SK-N-SH treated with all-trans-retinoic acid at 6 μM for 48 hours (cell line): Measurements from ENCODE around the gene SLC30A9.

ENCODE experiments used
- ATAC-seq: fragments of 200-7000 bp; cut with Tn5 transposase; 3 replicates; pipeline ENCODE4 v1.9.1; 2020; ENCODE audit warnings: mild to moderate bottlenecking, moderate library complexity
- ARNTL ChIP-seq: fragments of 450-650 bp; formaldehyde crosslinking; IDR thresholded peaks from 2 replicates; pipeline ENCODE4 v1.5.0; 2020; ENCODE audit warnings: low read depth, mild to moderate bottlenecking, moderate library complexity, borderline replicate concordance
- BACH2 ChIP-seq: fragments of 250-450 bp; sonication (Bioruptor Pico); IDR thresholded peaks from 2 replicates; pipeline ENCODE4 v1.9.0; 2021; ENCODE audit warnings: mild to moderate bottlenecking, borderline replicate concordance
- CSDC2 ChIP-seq: fragments of 250-450 bp; sonication (Bioruptor Pico); IDR thresholded peaks from 2 replicates; pipeline ENCODE4 v1.5.0; 2020; ENCODE audit warnings: mild to moderate bottlenecking, moderate library complexity
- ESRRG ChIP-seq: fragments of 250-450 bp; sonication (Bioruptor Pico); IDR thresholded peaks from 2 replicates; pipeline ENCODE4 v1.6.1; 2021; ENCODE audit warnings: mild to moderate bottlenecking
- GLIS3 ChIP-seq: fragments of 250-450 bp; sonication (Bioruptor Pico); IDR thresholded peaks from 2 replicates; pipeline ENCODE4 v1.5.0; 2020; ENCODE audit warnings: mild to moderate bottlenecking, moderate library complexity
- ISL1 ChIP-seq: fragments of 250-450 bp; sonication (Bioruptor Pico); IDR thresholded peaks from 2 replicates; pipeline ENCODE4 v2.1.2; 2022; ENCODE audit warnings: mild to moderate bottlenecking, moderate library complexity
- OSR1 ChIP-seq: fragments of 250-450 bp; sonication (Bioruptor Pico); IDR thresholded peaks from 2 replicates; pipeline ENCODE4 v1.8.0; 2022; ENCODE audit warnings: moderate library complexity, mild to moderate bottlenecking, inconsistent platforms
- PPARA ChIP-seq: fragments of 250-450 bp; sonication (Bioruptor Pico); IDR thresholded peaks from 2 replicates; pipeline ENCODE4 v1.5.0; 2020; ENCODE audit warnings: mild to moderate bottlenecking, borderline replicate concordance
- RARB ChIP-seq: fragments of 250-450 bp; sonication (Bioruptor Pico); IDR thresholded peaks from 2 replicates; pipeline ENCODE4 v1.8.0; 2021; ENCODE audit warnings: mild to moderate bottlenecking, moderate library complexity
- SNAI2 ChIP-seq: fragments of 250-450 bp; sonication (Bioruptor Pico); IDR thresholded peaks from 2 replicates; pipeline ENCODE4 v1.5.0; 2020; ENCODE audit warnings: mild to moderate bottlenecking, moderate library complexity
- TCF4 ChIP-seq: fragments of 250-450 bp; sonication (Bioruptor Pico); IDR thresholded peaks from 2 replicates; pipeline ENCODE4 v1.8.0; 2021; ENCODE audit warnings: mild to moderate bottlenecking, moderate library complexity, borderline replicate concordance
- TOX ChIP-seq: fragments of 250-450 bp; sonication (Bioruptor Pico); IDR thresholded peaks from 2 replicates; pipeline ENCODE4 v1.8.0; 2021; ENCODE audit warnings: mild to moderate bottlenecking, moderate library complexity, borderline replicate concordance
- ZC3H10 ChIP-seq: fragments of 250-450 bp; sonication (Bioruptor Pico); IDR thresholded peaks from 2 replicates; pipeline ENCODE4 v1.5.1; 2021; ENCODE audit warnings: mild to moderate bottlenecking, moderate library complexity
- ZFP3 ChIP-seq: fragments of 250-450 bp; sonication (Bioruptor Pico); IDR thresholded peaks from 2 replicates; pipeline ENCODE4 v1.5.0; 2020; ENCODE audit warnings: mild to moderate bottlenecking, moderate library complexity
- ZFP30 ChIP-seq: fragments of 450-650 bp; formaldehyde crosslinking; IDR thresholded peaks from 2 replicates; pipeline ENCODE4 v1.5.0; 2022; ENCODE audit warnings: mild to moderate bottlenecking, moderate library complexity
- ZNF565 ChIP-seq: fragments of 450-650 bp; formaldehyde crosslinking; conservative IDR thresholded peaks from 2 replicates; pipeline ENCODE4 v1.5.0; 2020; ENCODE audit warnings: low read depth, mild to moderate bottlenecking, moderate library complexity
- ZNF70 ChIP-seq: fragments of 450-650 bp; formaldehyde crosslinking; IDR thresholded peaks from 2 replicates; pipeline ENCODE4 v1.5.0; 2020; ENCODE audit warnings: mild to moderate bottlenecking, moderate library complexity
- ZNF8 ChIP-seq: fragments of 450-650 bp; formaldehyde crosslinking; IDR thresholded peaks from 2 replicates; pipeline ENCODE4 v1.5.0; 2020; ENCODE audit warnings: mild to moderate bottlenecking, moderate library complexity
- TF ChIP-seq, protein P1 (sequence below): fragments of 250-450 bp; sonication (Bioruptor Pico); IDR thresholded peaks from 2 replicates; pipeline ENCODE4 v1.8.0; 2020; ENCODE audit warnings: mild to moderate bottlenecking, moderate library complexity, borderline replicate concordance
- TF ChIP-seq, protein P2 (sequence below): fragments of 250-450 bp; sonication (Bioruptor Pico); IDR thresholded peaks from 2 replicates; pipeline ENCODE4 v1.5.1; 2020; ENCODE audit warnings: low read depth, mild to moderate bottlenecking, moderate library complexity
- TF ChIP-seq, protein P3 (sequence below): fragments of 250-450 bp; sonication (Bioruptor Pico); IDR thresholded peaks from 2 replicates; pipeline ENCODE4 v1.5.1; 2021; ENCODE audit warnings: mild to moderate bottlenecking, moderate library complexity
- TF ChIP-seq, protein P4 (sequence below): fragments of 250-450 bp; sonication (Bioruptor Pico); IDR thresholded peaks from 2 replicates; pipeline ENCODE4 v1.5.0; 2020; ENCODE audit warnings: mild to moderate bottlenecking, moderate library complexity

SLC30A9 gene

DNA sequence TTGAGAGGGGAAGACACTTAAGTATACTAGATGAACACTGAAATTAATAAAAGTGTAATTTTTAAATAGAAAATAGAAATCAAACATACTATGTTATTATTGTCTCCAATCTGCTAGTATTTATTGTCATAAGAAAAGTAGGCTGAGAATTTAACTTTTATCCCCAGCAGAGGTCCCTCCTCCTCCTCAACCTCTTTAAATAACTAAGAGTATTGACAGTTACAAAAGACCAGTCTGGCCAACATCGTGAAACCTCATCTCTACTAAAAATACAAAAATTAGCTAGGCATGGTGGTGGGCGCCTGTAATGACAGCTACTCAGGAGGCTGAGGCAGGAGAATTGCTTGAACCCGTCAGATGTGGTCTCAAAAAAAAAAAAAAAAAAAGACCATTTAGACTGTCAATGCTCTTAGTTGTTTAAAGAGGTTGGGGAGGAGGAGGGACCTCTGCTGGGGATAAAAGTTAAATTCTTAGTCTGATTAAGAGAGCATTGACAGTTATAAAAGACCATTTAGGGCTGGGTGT, 4.2 kb downstream of the SLC30A9 start:
- no peak for ATAC-seq
- no peak for TF ChIP-seq ZNF70
- no peak for TF ChIP-seq ZFP3
- TF ChIP-seq ESRRG (CRISPR knock-in tag): no peak
- TF ChIP-seq, protein P1, sequence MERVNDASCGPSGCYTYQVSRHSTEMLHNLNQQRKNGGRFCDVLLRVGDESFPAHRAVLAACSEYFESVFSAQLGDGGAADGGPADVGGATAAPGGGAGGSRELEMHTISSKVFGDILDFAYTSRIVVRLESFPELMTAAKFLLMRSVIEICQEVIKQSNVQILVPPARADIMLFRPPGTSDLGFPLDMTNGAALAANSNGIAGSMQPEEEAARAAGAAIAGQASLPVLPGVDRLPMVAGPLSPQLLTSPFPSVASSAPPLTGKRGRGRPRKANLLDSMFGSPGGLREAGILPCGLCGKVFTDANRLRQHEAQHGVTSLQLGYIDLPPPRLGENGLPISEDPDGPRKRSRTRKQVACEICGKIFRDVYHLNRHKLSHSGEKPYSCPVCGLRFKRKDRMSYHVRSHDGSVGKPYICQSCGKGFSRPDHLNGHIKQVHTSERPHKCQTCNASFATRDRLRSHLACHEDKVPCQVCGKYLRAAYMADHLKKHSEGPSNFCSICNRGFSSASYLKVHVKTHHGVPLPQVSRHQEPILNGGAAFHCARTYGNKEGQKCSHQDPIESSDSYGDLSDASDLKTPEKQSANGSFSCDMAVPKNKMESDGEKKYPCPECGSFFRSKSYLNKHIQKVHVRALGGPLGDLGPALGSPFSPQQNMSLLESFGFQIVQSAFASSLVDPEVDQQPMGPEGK: no peak
- no peak for TF ChIP-seq ZC3H10
- no peak for TF ChIP-seq PPARA
- TF ChIP-seq, protein P2, sequence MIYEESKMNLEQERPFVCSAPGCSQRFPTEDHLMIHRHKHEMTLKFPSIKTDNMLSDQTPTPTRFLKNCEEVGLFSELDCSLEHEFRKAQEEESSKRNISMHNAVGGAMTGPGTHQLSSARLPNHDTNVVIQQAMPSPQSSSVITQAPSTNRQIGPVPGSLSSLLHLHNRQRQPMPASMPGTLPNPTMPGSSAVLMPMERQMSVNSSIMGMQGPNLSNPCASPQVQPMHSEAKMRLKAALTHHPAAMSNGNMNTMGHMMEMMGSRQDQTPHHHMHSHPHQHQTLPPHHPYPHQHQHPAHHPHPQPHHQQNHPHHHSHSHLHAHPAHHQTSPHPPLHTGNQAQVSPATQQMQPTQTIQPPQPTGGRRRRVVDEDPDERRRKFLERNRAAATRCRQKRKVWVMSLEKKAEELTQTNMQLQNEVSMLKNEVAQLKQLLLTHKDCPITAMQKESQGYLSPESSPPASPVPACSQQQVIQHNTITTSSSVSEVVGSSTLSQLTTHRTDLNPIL: no peak
- TF ChIP-seq, protein P3, sequence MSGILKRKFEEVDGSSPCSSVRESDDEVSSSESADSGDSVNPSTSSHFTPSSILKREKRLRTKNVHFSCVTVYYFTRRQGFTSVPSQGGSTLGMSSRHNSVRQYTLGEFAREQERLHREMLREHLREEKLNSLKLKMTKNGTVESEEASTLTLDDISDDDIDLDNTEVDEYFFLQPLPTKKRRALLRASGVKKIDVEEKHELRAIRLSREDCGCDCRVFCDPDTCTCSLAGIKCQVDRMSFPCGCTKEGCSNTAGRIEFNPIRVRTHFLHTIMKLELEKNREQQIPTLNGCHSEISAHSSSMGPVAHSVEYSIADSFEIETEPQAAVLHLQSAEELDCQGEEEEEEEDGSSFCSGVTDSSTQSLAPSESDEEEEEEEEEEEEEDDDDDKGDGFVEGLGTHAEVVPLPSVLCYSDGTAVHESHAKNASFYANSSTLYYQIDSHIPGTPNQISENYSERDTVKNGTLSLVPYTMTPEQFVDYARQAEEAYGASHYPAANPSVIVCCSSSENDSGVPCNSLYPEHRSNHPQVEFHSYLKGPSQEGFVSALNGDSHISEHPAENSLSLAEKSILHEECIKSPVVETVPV (CRISPR knock-in tag): no peak
- no peak for TF ChIP-seq RARB (CRISPR knock-in tag)
- no peak for TF ChIP-seq SNAI2 (CRISPR knock-in tag)
- TF ChIP-seq TOX (CRISPR knock-in tag): no peak
- no peak for TF ChIP-seq GLIS3
- no peak for TF ChIP-seq ZFP30 (CRISPR knock-in tag)
- TF ChIP-seq OSR1 (CRISPR knock-in tag): no peak

DNA sequence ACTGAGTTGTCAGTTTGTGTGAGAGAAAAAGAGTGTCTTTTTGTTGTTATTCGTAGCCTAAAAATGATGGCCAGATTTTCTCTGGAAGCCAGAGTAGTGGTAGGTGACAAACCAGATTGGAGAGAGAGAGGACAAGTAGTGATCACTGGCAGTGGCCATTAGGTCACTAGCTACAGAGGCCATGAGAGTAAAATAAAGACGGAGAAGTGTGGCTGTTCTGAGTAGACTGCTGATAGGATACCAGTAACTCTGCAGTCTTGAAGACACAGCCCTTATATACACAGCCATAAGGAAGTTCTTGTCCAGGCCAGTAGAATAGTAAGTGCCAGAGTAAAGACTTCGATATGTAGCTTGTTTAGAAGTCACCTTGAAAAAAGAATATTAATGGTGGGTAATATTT, 7.7 kb downstream of the SLC30A9 start:
- ATAC-seq: no peak
- no peak for TF ChIP-seq ZNF8 (CRISPR knock-in tag)
- TF ChIP-seq ZNF565: no peak
- no peak for TF ChIP-seq BACH2 (CRISPR knock-in tag)
- no peak for TF ChIP-seq ESRRG (CRISPR knock-in tag)
- TF ChIP-seq, protein P1: no peak
- TF ChIP-seq CSDC2: no peak
- TF ChIP-seq ISL1: no peak
- TF ChIP-seq, protein P2: no peak
- no peak for TF ChIP-seq SNAI2 (CRISPR knock-in tag)
- TF ChIP-seq TCF4 (CRISPR knock-in tag): no peak
- TF ChIP-seq ZC3H10: no peak
- no peak for TF ChIP-seq ARNTL (CRISPR knock-in tag)
- TF ChIP-seq, protein P4, sequence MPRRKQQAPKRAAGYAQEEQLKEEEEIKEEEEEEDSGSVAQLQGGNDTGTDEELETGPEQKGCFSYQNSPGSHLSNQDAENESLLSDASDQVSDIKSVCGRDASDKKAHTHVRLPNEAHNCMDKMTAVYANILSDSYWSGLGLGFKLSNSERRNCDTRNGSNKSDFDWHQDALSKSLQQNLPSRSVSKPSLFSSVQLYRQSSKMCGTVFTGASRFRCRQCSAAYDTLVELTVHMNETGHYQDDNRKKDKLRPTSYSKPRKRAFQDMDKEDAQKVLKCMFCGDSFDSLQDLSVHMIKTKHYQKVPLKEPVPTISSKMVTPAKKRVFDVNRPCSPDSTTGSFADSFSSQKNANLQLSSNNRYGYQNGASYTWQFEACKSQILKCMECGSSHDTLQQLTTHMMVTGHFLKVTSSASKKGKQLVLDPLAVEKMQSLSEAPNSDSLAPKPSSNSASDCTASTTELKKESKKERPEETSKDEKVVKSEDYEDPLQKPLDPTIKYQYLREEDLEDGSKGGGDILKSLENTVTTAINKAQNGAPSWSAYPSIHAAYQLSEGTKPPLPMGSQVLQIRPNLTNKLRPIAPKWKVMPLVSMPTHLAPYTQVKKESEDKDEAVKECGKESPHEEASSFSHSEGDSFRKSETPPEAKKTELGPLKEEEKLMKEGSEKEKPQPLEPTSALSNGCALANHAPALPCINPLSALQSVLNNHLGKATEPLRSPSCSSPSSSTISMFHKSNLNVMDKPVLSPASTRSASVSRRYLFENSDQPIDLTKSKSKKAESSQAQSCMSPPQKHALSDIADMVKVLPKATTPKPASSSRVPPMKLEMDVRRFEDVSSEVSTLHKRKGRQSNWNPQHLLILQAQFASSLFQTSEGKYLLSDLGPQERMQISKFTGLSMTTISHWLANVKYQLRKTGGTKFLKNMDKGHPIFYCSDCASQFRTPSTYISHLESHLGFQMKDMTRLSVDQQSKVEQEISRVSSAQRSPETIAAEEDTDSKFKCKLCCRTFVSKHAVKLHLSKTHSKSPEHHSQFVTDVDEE: no peak
- no peak for TF ChIP-seq ZNF70
- no peak for TF ChIP-seq ZFP30 (CRISPR knock-in tag)
- TF ChIP-seq, protein P3 (CRISPR knock-in tag): no peak
